ENCODE results near the gene ZNF71. TPM values are rescaled to one million over a fixed set of nuclear protein-coding genes. Genes with fewer than 3 reads are reported as not detected.

The ZNF71 gene
- total RNA-seq, 1 donor from 2014 or later = 5.8 TPM

DNA sequence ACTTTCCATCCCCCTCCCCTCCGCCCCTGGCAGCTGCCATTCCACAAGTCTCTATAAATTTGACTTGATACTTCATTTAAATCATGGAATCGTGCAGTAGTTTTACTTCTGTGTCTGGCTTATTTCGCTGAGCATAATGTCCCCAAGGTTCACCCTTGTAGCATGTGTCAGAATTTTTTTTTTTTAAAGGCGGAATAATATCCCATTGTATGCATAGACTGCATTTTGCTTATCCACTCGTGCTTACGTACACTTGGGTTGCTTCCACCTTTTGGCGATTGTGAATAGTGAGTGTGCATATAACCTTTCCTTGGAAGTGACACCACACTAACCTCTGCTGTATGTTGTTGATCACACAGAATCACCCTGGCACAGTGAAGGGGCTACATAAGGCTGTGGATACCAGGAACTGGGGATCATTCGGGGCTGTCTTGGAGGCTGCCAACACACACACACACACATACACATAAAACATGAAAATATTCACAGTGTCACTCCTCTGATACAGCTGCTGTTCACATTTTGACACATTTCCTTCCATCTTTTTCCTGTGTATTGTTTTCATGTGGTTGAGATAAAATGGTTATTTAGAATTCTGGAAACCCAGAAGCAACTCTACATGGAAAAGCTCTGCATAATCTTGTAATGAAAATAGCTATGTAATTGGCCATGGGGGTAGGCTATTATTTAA lies 13.3 kb downstream of the ZNF71 start:
- TF ChIP-seq, protein P1, sequence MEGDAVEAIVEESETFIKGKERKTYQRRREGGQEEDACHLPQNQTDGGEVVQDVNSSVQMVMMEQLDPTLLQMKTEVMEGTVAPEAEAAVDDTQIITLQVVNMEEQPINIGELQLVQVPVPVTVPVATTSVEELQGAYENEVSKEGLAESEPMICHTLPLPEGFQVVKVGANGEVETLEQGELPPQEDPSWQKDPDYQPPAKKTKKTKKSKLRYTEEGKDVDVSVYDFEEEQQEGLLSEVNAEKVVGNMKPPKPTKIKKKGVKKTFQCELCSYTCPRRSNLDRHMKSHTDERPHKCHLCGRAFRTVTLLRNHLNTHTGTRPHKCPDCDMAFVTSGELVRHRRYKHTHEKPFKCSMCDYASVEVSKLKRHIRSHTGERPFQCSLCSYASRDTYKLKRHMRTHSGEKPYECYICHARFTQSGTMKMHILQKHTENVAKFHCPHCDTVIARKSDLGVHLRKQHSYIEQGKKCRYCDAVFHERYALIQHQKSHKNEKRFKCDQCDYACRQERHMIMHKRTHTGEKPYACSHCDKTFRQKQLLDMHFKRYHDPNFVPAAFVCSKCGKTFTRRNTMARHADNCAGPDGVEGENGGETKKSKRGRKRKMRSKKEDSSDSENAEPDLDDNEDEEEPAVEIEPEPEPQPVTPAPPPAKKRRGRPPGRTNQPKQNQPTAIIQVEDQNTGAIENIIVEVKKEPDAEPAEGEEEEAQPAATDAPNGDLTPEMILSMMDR (IDR thresholded peaks at IDR 0.05) = no peak
- Histone ChIP-seq H3K4me3 (no peak overlapping the region), H3K27ac (no peak overlapping the region), H3K27me3 (ENCODE audit: low read depth) (no peaks in the 10 kb centered on the region), H3K36me3 (no peaks in the 10 kb centered on the region), H3K9me3 (peaks cover 87% of the 10 kb centered on the region), H3K4me1 (no peaks in the 10 kb centered on the region)
- DNase-seq (no peak), ATAC-seq (no peak)
- intact Hi-C loops (cut with DNase I) = no loop called here

DNA sequence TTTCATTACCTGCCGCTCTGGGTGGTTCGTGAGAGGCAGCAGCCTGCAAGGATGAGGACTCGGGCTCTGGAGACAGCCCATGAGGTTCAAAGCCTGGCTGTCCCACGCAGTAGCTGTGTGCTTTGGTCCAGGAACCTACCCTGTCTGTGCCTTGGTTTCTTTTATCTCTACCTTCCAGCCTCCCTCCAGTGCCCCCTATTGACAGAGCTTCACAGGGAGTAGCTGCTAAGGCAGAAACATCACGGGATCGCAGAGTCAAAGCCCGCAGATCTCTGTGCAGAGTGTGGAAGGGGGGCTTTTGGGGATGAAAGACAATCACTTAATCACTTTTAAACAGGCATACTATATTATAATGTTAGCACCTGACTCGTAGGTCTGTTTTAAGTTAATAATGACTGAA lies 16.2 kb downstream of the ZNF71 start:
- no peak overlapping the region for H3K27ac ChIP-seq
- H3K4me1 ChIP-seq = no peaks in the 10 kb centered on the region
- H3K4me3 ChIP-seq = no peak overlapping the region
- TF ChIP-seq, protein P1 (IDR thresholded peaks at IDR 0.05) = no peak
- ATAC-seq (no peak), DNase-seq (no peak)
- intact Hi-C loops (cut with DNase I) = no loop called here
- H3K9me3 ChIP-seq = peaks cover 85% of the 10 kb centered on the region
- no peaks in the 10 kb centered on the region for H3K27me3 ChIP-seq (ENCODE audit: low read depth)
- H3K36me3 ChIP-seq = no peaks in the 10 kb centered on the region

- TF ChIP-seq, protein P1 (IDR thresholded peaks at IDR 0.05) = no peak
- intact Hi-C loops (cut with DNase I) = no loop called here
- Histone ChIP-seq H3K27ac (no peak overlapping the region), H3K36me3 (no peaks in the 10 kb centered on the region), H3K4me3 (no peak overlapping the region), H3K9me3 (peaks cover 84% of the 10 kb centered on the region), H3K4me1 (no peaks in the 10 kb centered on the region), H3K27me3 (ENCODE audit: low read depth) (no peaks in the 10 kb centered on the region)
- no peak for ATAC-seq
- DNase-seq = no peak
These were observed 17.6 kb downstream of the ZNF71 start for GRCh38 chr19:56612737-56613136.

DNA sequence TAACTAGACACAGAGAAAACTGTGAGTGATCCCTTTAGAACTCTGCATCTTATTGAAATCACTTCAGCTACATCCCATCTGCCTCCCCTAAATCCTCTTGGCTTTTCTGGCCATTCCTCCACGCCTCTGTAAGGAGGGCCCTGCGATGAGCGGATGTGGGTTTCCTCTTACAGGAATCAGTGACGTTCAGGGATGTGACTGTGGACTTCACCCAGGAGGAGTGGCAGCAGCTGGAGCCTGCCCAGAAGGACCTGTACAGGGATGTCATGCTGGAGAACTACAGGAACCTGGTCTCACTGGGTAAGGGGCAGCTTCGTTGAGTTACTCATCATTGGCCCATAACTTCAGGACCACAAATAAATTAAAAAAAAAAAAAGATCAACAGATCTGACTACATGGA lies 18.5 kb downstream of the ZNF71 start:
- ATAC-seq = no peak
- TF ChIP-seq, protein P1 (IDR thresholded peaks at IDR 0.05) = no peak
- Histone ChIP-seq H3K36me3 (no peaks in the 10 kb centered on the region), H3K27me3 (ENCODE audit: low read depth) (no peaks in the 10 kb centered on the region), H3K4me1 (no peaks in the 10 kb centered on the region), H3K9me3 (peaks cover 75% of the 10 kb centered on the region), H3K27ac (no peak overlapping the region), H3K4me3 (no peak overlapping the region)
- DNase-seq = no peak
- intact Hi-C loops (cut with DNase I) = no loop called here

- peaks cover 85% of the 10 kb centered on the region for H3K9me3 ChIP-seq
- peaks cover 10% of the 10 kb centered on the region for H3K36me3 ChIP-seq
These were observed 22.4 kb downstream of the ZNF71 start for GRCh38 chr19:56617531-56617930.

More at GRCh38 chr19:56617531-56617930, 22.4 kb downstream of the ZNF71 start:
- intact Hi-C loops (cut with DNase I) = no loop called here
- H3K4me3 ChIP-seq = no peak overlapping the region
- no peak for ATAC-seq
- H3K4me1 ChIP-seq = no peaks in the 10 kb centered on the region
- H3K27me3 ChIP-seq (ENCODE audit: low read depth) = no peaks in the 10 kb centered on the region
- H3K27ac ChIP-seq = no peak overlapping the region
- TF ChIP-seq, protein P1 (IDR thresholded peaks at IDR 0.05) = no peak
- DNase-seq = no peak

Data from lower lobe of right lung (tissue), 2 donors.